GM21723 (cell line): ENCODE results near the gene EPHX1.
"Not testable (repeated sequence)": the region's sequence is repeated elsewhere in the genome, so short reads cannot be mapped to it uniquely, and the experiment has no call there.

Experiments
- ATAC-seq: cut with Tn5 transposase; IDR thresholded peaks from one replicate; pipeline ENCODE4 v1.9.1; 2021; ENCODE audit warnings: mild to moderate bottlenecking, moderate library complexity; ENCODE audit not compliant: unreplicated experiment

Gene EPHX1

GRCh38 chr1:225815526-225816178 is 5.7 kb downstream of the EPHX1 start:
- ATAC-seq, result no peak

GRCh38 chr1:225816643-225817538 is 7.0 kb downstream of the EPHX1 start:
- no peak for ATAC-seq

- no peak for ATAC-seq
Measured at GRCh38 chr1:225817611-225818061, 7.7 kb downstream of the EPHX1 start.

GRCh38 chr1:225818229-225818628 is 8.3 kb downstream of the EPHX1 start:
- no peak for ATAC-seq

- ATAC-seq, result no peak
Measured at GRCh38 chr1:225819346-225820192, 9.6 kb downstream of the EPHX1 start.

- ATAC-seq, result no peak
Measured at GRCh38 chr1:225820522-225821120, 10.7 kb downstream of the EPHX1 start.

GRCh38 chr1:225822655-225823403 is 12.9 kb downstream of the EPHX1 start:
- no peak for ATAC-seq

- no peak for ATAC-seq
Measured at GRCh38 chr1:225823811-225824261, 13.9 kb downstream of the EPHX1 start.

GRCh38 chr1:225824533-225824941 is 14.6 kb downstream of the EPHX1 start:
- no peak for ATAC-seq

GRCh38 chr1:225825078-225825477 is 15.2 kb downstream of the EPHX1 start:
- no peak for ATAC-seq

- no peak for ATAC-seq
Measured at GRCh38 chr1:225825607-225826007, 15.7 kb downstream of the EPHX1 start.

GRCh38 chr1:225827076-225827475 is 17.2 kb downstream of the EPHX1 start:
- no peak for ATAC-seq

- ATAC-seq, result no peak
Measured at GRCh38 chr1:225828706-225829345, 18.9 kb downstream of the EPHX1 start.

- no peak for ATAC-seq
Measured at GRCh38 chr1:225830841-225831240, 20.9 kb downstream of the EPHX1 start.

GRCh38 chr1:225834417-225835329 is 24.7 kb downstream of the EPHX1 start:
- ATAC-seq, result no peak

GRCh38 chr1:225835856-225836255 is 25.9 kb downstream of the EPHX1 start:
- ATAC-seq, result no peak

- ATAC-seq, result not testable (repeated sequence)
Measured at GRCh38 chr1:225836296-225836695, 26.4 kb downstream of the EPHX1 start.

GRCh38 chr1:225838793-225839192 is 28.9 kb downstream of the EPHX1 start:
- ATAC-seq, result no peak
